HEK293 (cell line): ENCODE results near the gene TMEM41A.

ENCODE experiments used
- GLI4 ChIP-seq: fragments of 450-650 bp; formaldehyde crosslinking; IDR thresholded peaks from 2 replicates; pipeline ENCODE4 v1.5.1; 2016; ENCODE audit warnings: missing biosample characterization, missing genetic modification characterization
- GLIS2 ChIP-seq: fragments of 450-650 bp; formaldehyde crosslinking; IDR thresholded peaks from 2 replicates; pipeline ENCODE4 v1.5.1; 2016; ENCODE audit warnings: missing biosample characterization, missing genetic modification characterization
- HOXD13 ChIP-seq: sonication (generic); formaldehyde crosslinking; IDR thresholded peaks from 2 replicates; pipeline ENCODE4 v1.8.0; 2022; ENCODE audit warnings: missing genetic modification reagents, borderline replicate concordance
- KLF7 ChIP-seq: fragments of 450-650 bp; formaldehyde crosslinking; IDR thresholded peaks from 2 replicates; pipeline ENCODE4 v1.5.1; 2016; ENCODE audit warnings: missing biosample characterization, missing genetic modification characterization, borderline replicate concordance
- KLF9 ChIP-seq: fragments of 450-650 bp; formaldehyde crosslinking; IDR thresholded peaks from 2 replicates; pipeline ENCODE4 v1.5.1; 2016; ENCODE audit warnings: missing biosample characterization, missing genetic modification characterization, low read depth
- MEIS1 ChIP-seq: sonication (generic); formaldehyde crosslinking; IDR thresholded peaks from 2 replicates; pipeline ENCODE4 v1.8.1; 2022; ENCODE audit warnings: missing genetic modification reagents, mild to moderate bottlenecking, borderline replicate concordance
- SCRT2 ChIP-seq: fragments of 450-650 bp; formaldehyde crosslinking; IDR thresholded peaks from 2 replicates; pipeline ENCODE4 v1.5.1; 2016; ENCODE audit warnings: missing biosample characterization, missing genetic modification characterization
- TRIM28 ChIP-seq: IDR thresholded peaks from 2 replicates; pipeline ENCODE4 v1.6.1; 2011; ENCODE audit warnings: low read length, control low read depth, borderline replicate concordance
- YY2 ChIP-seq: fragments of 450-650 bp; formaldehyde crosslinking; IDR thresholded peaks from 2 replicates; pipeline ENCODE4 v1.5.1; 2016; ENCODE audit warnings: missing biosample characterization, missing genetic modification characterization
- ZBTB10 ChIP-seq: fragments of 450-650 bp; formaldehyde crosslinking; IDR thresholded peaks from 2 replicates; pipeline ENCODE4 v1.5.1; 2016; ENCODE audit warnings: missing biosample characterization, missing genetic modification characterization
- ZBTB7A ChIP-seq: fragments of 450-650 bp; formaldehyde crosslinking; IDR thresholded peaks from 2 replicates; pipeline ENCODE4 v1.5.1; 2016; ENCODE audit warnings: low read depth, missing biosample characterization, missing genetic modification characterization
- ZNF16 ChIP-seq: fragments of 450-650 bp; formaldehyde crosslinking; IDR thresholded peaks from 2 replicates; pipeline ENCODE4 v1.5.1; 2016; ENCODE audit warnings: low read depth, missing biosample characterization, missing genetic modification characterization
- ZNF2 ChIP-seq: fragments of 450-650 bp; formaldehyde crosslinking; IDR thresholded peaks from 2 replicates; pipeline ENCODE4 v1.5.1; 2016; ENCODE audit warnings: missing biosample characterization, missing genetic modification characterization
- ZNF202 ChIP-seq: fragments of 450-650 bp; formaldehyde crosslinking; IDR thresholded peaks from 2 replicates; pipeline ENCODE4 v1.5.1; 2016; ENCODE audit warnings: missing biosample characterization, missing genetic modification characterization, borderline replicate concordance
- ZNF211 ChIP-seq: fragments of 450-650 bp; formaldehyde crosslinking; IDR thresholded peaks from 2 replicates; pipeline ENCODE4 v1.5.1; 2016; ENCODE audit warnings: low read depth, missing biosample characterization, missing genetic modification characterization
- ZNF223 ChIP-seq: fragments of 450-650 bp; formaldehyde crosslinking; IDR thresholded peaks from 2 replicates; pipeline ENCODE4 v1.5.1; 2016; ENCODE audit warnings: missing biosample characterization, missing genetic modification characterization
- ZNF26 ChIP-seq: fragments of 450-650 bp; formaldehyde crosslinking; IDR thresholded peaks from 2 replicates; pipeline ENCODE4 v1.5.1; 2016; ENCODE audit warnings: missing biosample characterization, missing genetic modification characterization
- ZNF302 ChIP-seq: fragments of 450-650 bp; formaldehyde crosslinking; IDR thresholded peaks from 2 replicates; pipeline ENCODE4 v1.5.1; 2016; ENCODE audit warnings: missing biosample characterization, missing genetic modification characterization, low read depth
- ZNF366 ChIP-seq: fragments of 450-650 bp; formaldehyde crosslinking; conservative IDR thresholded peaks from 2 replicates; pipeline ENCODE4 v1.5.1; 2016; ENCODE audit warnings: missing biosample characterization, missing genetic modification characterization
- ZNF426 ChIP-seq: fragments of 450-650 bp; formaldehyde crosslinking; IDR thresholded peaks from 2 replicates; pipeline ENCODE4 v1.5.1; 2017; ENCODE audit warnings: missing biosample characterization, missing genetic modification characterization, mild to moderate bottlenecking, inconsistent platforms, moderate library complexity
- ZNF473 ChIP-seq: fragments of 450-650 bp; formaldehyde crosslinking; IDR thresholded peaks from 2 replicates; pipeline ENCODE4 v1.5.1; 2017; ENCODE audit warnings: missing biosample characterization, missing genetic modification characterization
- ZNF510 ChIP-seq: fragments of 450-650 bp; formaldehyde crosslinking; IDR thresholded peaks from 2 replicates; pipeline ENCODE4 v1.5.1; 2018; ENCODE audit warnings: mild to moderate bottlenecking, missing genetic modification characterization, missing biosample characterization; ENCODE audit not compliant: insufficient replicate concordance
- ZNF521 ChIP-seq: fragments of 450-650 bp; formaldehyde crosslinking; IDR thresholded peaks from 2 replicates; pipeline ENCODE4 v1.5.1; 2017; ENCODE audit warnings: missing biosample characterization, mild to moderate bottlenecking, missing genetic modification characterization
- ZNF529 ChIP-seq: fragments of 450-650 bp; formaldehyde crosslinking; IDR thresholded peaks from 2 replicates; pipeline ENCODE4 v1.5.1; 2017; ENCODE audit warnings: missing genetic modification characterization, missing biosample characterization; ENCODE audit not compliant: insufficient replicate concordance
- ZNF560 ChIP-seq: fragments of 450-650 bp; formaldehyde crosslinking; IDR thresholded peaks from 2 replicates; pipeline ENCODE4 v1.5.1; 2017; ENCODE audit warnings: missing biosample characterization, missing genetic modification characterization, borderline replicate concordance
- ZNF580 ChIP-seq: fragments of 450-650 bp; formaldehyde crosslinking; IDR thresholded peaks from 2 replicates; pipeline ENCODE4 v1.5.1; 2016; ENCODE audit warnings: missing biosample characterization, missing genetic modification characterization
- ZNF585B ChIP-seq: fragments of 450-650 bp; formaldehyde crosslinking; IDR thresholded peaks from 2 replicates; pipeline ENCODE4 v1.5.1; 2016; ENCODE audit warnings: missing biosample characterization, missing genetic modification characterization
- ZNF596 ChIP-seq: fragments of 450-650 bp; IDR thresholded peaks from 2 replicates; pipeline ENCODE4 v1.5.0; 2018; ENCODE audit warnings: missing biosample characterization, mild to moderate bottlenecking, missing genetic modification characterization, moderate library complexity
- ZNF645 ChIP-seq: fragments of 450-650 bp; formaldehyde crosslinking; IDR thresholded peaks from 2 replicates; pipeline ENCODE4; 2016; ENCODE audit warnings: missing biosample characterization, missing genetic modification characterization
- ZNF654 ChIP-seq: fragments of 450-650 bp; formaldehyde crosslinking; IDR thresholded peaks from 2 replicates; pipeline ENCODE4 v1.5.1; 2016; ENCODE audit warnings: low read depth, missing biosample characterization, missing genetic modification characterization
- ZNF658 ChIP-seq: fragments of 450-650 bp; formaldehyde crosslinking; IDR thresholded peaks from 2 replicates; pipeline ENCODE4; 2016; ENCODE audit warnings: missing biosample characterization, missing genetic modification characterization
- ZNF76 ChIP-seq: fragments of 450-650 bp; formaldehyde crosslinking; IDR thresholded peaks from 2 replicates; pipeline ENCODE4; 2016; ENCODE audit warnings: low read depth, missing biosample characterization, missing genetic modification characterization, borderline replicate concordance
- ZSCAN4 ChIP-seq: fragments of 450-650 bp; formaldehyde crosslinking; IDR thresholded peaks from 2 replicates; pipeline ENCODE4 v1.5.1; 2017; ENCODE audit warnings: missing biosample characterization, missing genetic modification characterization
- ZXDB ChIP-seq: fragments of 450-650 bp; formaldehyde crosslinking; IDR thresholded peaks from 2 replicates; pipeline ENCODE4 v1.5.1; 2016; ENCODE audit warnings: missing biosample characterization, missing genetic modification characterization

The TMEM41A gene

GRCh38 chr3:185498503-185499396 is at the start of gene TMEM41A (continued):
- peak; percentile 47; the same call in 1 of the 2 replicates for TF ChIP-seq ZNF596 (tag by site-specific recombination)
- TF ChIP-seq ZBTB10 (tag by site-specific recombination): peak; percentile 71
- TF ChIP-seq ZNF658 (tag by site-specific recombination): no peak
- no peak for TF ChIP-seq ZNF654
- TF ChIP-seq SCRT2 (tag by site-specific recombination): no peak; the same call in none of the 2 replicates
- TF ChIP-seq ZNF223 (tag by site-specific recombination): no peak
- TF ChIP-seq ZNF211 (tag by site-specific recombination): no peak
- TF ChIP-seq ZNF26: no peak
- no peak for TF ChIP-seq HOXD13 (CRISPR knock-in tag)
- TF ChIP-seq ZNF2 (tag by site-specific recombination): peak; percentile 91
- peak; percentile 73 for TF ChIP-seq ZSCAN4
- TF ChIP-seq ZNF76 (tag by site-specific recombination): no peak; the same call in none of the 2 replicates
- TF ChIP-seq ZNF16 (tag by site-specific recombination): no peak
- no peak for TF ChIP-seq ZNF529 (tag by site-specific recombination)
- no peak for TF ChIP-seq ZNF585B (tag by site-specific recombination)
- no peak for TF ChIP-seq ZNF202
- no peak for TF ChIP-seq ZNF473
- no peak for TF ChIP-seq ZNF510 (tag by site-specific recombination)
- TF ChIP-seq ZXDB (tag by site-specific recombination): peak; percentile 94
- peak; percentile 94 for TF ChIP-seq GLI4 (tag by site-specific recombination)
- TF ChIP-seq KLF9 (tag by site-specific recombination): peak; percentile 76
- no peak for TF ChIP-seq ZNF302 (tag by site-specific recombination)
- TF ChIP-seq ZNF560 (tag by site-specific recombination): no peak
- TF ChIP-seq ZNF366 (tag by site-specific recombination): peak; percentile 86
- TF ChIP-seq KLF7 (tag by site-specific recombination): peak; percentile 73; the same call in 1 of the 2 replicates
- TF ChIP-seq YY2 (tag by site-specific recombination): peak; percentile 47; the same call in 1 of the 2 replicates
- TF ChIP-seq GLIS2 (tag by site-specific recombination): peak; percentile 4
- TF ChIP-seq ZBTB7A (tag by site-specific recombination): 0 out of 2 replicates have a peak, but pooled peaks have one; percentile 42
- peak; percentile 90; the same call in 1 of the 2 replicates for TF ChIP-seq TRIM28
- no peak for TF ChIP-seq ZNF645 (tag by site-specific recombination)
- TF ChIP-seq ZNF580 (tag by site-specific recombination): peak; percentile 73; the same call in 1 of the 2 replicates
- TF ChIP-seq ZNF521 (tag by site-specific recombination): no peak
- TF ChIP-seq MEIS1 (CRISPR knock-in tag): no peak
- no peak for TF ChIP-seq ZNF426 (tag by site-specific recombination)
